GM19467 (cell line): ENCODE measurements around the gene EHD1.

ENCODE experiments used
- ATAC-seq: cut with Tn5 transposase; IDR thresholded peaks from one replicate; pipeline ENCODE4 v1.9.1; 2021; ENCODE audit warnings: mild to moderate bottlenecking, moderate library complexity; ENCODE audit not compliant: unreplicated experiment

EHD1 gene

GRCh38 chr11:64891880-64892279, 13.5 kb upstream of the EHD1 start:
- no peak for ATAC-seq

- no peak for ATAC-seq
These were observed 12.9 kb upstream of the EHD1 start for GRCh38 chr11:64891215-64891848.

- no peak for ATAC-seq
These were observed 12.1 kb upstream of the EHD1 start for GRCh38 chr11:64890522-64890939.

- no peak for ATAC-seq
These were observed 10.5 kb upstream of the EHD1 start for GRCh38 chr11:64888729-64889511.

- ATAC-seq, result no peak
These were observed 9.9 kb upstream of the EHD1 start for GRCh38 chr11:64888406-64888728.

- ATAC-seq, result no peak
These were observed 9.5 kb upstream of the EHD1 start for GRCh38 chr11:64887757-64888405.

- no peak for ATAC-seq
These were observed 8.9 kb upstream of the EHD1 start for GRCh38 chr11:64887234-64887756.

GRCh38 chr11:64885367-64886286, 7.2 kb upstream of the EHD1 start:
- ATAC-seq, result no peak

GRCh38 chr11:64884019-64884418, 5.6 kb upstream of the EHD1 start:
- ATAC-seq, result no peak

GRCh38 chr11:64883575-64883974, 5.2 kb upstream of the EHD1 start:
- no peak for ATAC-seq

GRCh38 chr11:64882243-64882642, 3.8 kb upstream of the EHD1 start:
- ATAC-seq, result no peak

- ATAC-seq, result no peak
These were observed 3.1 kb upstream of the EHD1 start for GRCh38 chr11:64881476-64881875.

- ATAC-seq, result no peak
These were observed 2.0 kb upstream of the EHD1 start for GRCh38 chr11:64880240-64881001.

GRCh38 chr11:64879244-64879900, 951 bp upstream of the EHD1 start:
- no peak for ATAC-seq

GRCh38 chr11:64878223-64878493, 263 bp downstream of the EHD1 start:
- ATAC-seq, result no peak

- no peak for ATAC-seq
These were observed 815 bp downstream of the EHD1 start for GRCh38 chr11:64877390-64878222.

GRCh38 chr11:64876835-64877341, 1.5 kb downstream of the EHD1 start:
- no peak for ATAC-seq

GRCh38 chr11:64876229-64876750, 2.1 kb downstream of the EHD1 start:
- no peak for ATAC-seq
